PFSK-1 (cell line): ENCODE data around the gene DTL.

Experiments used
- POLR2AphosphoS5 ChIP-seq: IDR thresholded peaks from 2 replicates; pipeline ENCODE4 v1.6.1; 2012; ENCODE audit warnings: low read depth, mild to moderate bottlenecking, control low read depth, low read length, moderate library complexity
- TF ChIP-seq, protein P1 (sequence below), 2 experiments: IDR thresholded peaks; 2 replicates each; pipeline versions ENCODE4 v1.6.1 to v1.8.0; 2011 to 2012; ENCODE audit warnings: low read depth in 2 of 2, low read length in 2 of 2, control low read depth in 1 of 2, inconsistent platforms in 1 of 2, mild to moderate bottlenecking in 1 of 2, moderate library complexity in 1 of 2; ENCODE audit not compliant: insufficient read depth in 1 of 2

DNA sequence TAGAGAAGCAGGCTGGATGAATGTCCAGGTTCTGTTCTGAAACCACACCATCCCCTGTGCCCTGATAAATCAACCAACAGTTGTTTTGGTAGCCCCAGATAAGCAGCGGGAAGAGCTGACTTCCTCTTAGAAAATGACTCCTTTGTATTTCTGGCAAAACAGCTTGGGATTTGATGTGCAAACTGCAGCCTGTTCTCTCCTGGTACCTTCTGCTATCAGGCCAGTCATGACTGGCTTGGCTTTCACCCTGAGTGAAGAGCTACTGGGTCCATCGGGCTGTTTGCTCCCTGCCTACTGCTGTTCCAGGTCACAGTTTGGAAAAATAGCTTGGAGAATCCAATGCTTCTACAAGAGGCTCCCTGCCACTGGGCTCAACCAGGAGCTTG lies 116.8 kb downstream of the DTL start:
- TF ChIP-seq POLR2AphosphoS5, result no peak
- TF ChIP-seq, protein P1, sequence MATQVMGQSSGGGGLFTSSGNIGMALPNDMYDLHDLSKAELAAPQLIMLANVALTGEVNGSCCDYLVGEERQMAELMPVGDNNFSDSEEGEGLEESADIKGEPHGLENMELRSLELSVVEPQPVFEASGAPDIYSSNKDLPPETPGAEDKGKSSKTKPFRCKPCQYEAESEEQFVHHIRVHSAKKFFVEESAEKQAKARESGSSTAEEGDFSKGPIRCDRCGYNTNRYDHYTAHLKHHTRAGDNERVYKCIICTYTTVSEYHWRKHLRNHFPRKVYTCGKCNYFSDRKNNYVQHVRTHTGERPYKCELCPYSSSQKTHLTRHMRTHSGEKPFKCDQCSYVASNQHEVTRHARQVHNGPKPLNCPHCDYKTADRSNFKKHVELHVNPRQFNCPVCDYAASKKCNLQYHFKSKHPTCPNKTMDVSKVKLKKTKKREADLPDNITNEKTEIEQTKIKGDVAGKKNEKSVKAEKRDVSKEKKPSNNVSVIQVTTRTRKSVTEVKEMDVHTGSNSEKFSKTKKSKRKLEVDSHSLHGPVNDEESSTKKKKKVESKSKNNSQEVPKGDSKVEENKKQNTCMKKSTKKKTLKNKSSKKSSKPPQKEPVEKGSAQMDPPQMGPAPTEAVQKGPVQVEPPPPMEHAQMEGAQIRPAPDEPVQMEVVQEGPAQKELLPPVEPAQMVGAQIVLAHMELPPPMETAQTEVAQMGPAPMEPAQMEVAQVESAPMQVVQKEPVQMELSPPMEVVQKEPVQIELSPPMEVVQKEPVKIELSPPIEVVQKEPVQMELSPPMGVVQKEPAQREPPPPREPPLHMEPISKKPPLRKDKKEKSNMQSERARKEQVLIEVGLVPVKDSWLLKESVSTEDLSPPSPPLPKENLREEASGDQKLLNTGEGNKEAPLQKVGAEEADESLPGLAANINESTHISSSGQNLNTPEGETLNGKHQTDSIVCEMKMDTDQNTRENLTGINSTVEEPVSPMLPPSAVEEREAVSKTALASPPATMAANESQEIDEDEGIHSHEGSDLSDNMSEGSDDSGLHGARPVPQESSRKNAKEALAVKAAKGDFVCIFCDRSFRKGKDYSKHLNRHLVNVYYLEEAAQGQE (IDR thresholded peaks at IDR 0.05; ENCODE audit: insufficient read depth in 1 of 2, low read depth in 2 of 2, low read length in 2 of 2), result no peak
